MCF 10A (cell line): Measurements from ENCODE around the gene CLSTN2. TPM values are rescaled to one million over a fixed set of nuclear protein-coding genes. Genes with fewer than 3 reads are reported as not detected.

Experiments
- BruUV-seq: library from RNA; stranded (reverse); fragments of 400-500 nt; replicated peaks from 2 replicates; lab custom pipeline; 2021; lab: Mats Ljungman, UMichigan
- CTCF ChIA-PET: fragments of 300-600 bp; sonication (Branson Sonifier 250); formaldehyde crosslinking; extraction: SDS; loops from one replicate; lab custom pipeline; 2021; ENCODE audit warnings: antibody characterized with exemption, inconsistent platforms; lab: Yijun Ruan, JAX
- POLR2A ChIA-PET: fragments of 300-600, 350-650 bp; sonication (Branson Sonifier 250); formaldehyde crosslinking; extraction: SDS; loops from one replicate; lab custom pipeline; 2020; ENCODE audit warnings: antibody characterized with exemption, inconsistent platforms; lab: Yijun Ruan, JAX
- DNase-seq: peaks from one replicate; pipeline ENCODE4 v3.0.0-alpha.2; 2018; ENCODE audit not compliant: unreplicated experiment
- H3K27ac Mint-ChIP-seq: one replicate; pipeline ENCODE4 v1.8.0; 2022; ENCODE audit warnings: mild to moderate bottlenecking, low read depth, mixed read lengths; ENCODE audit not compliant: unreplicated experiment
- H3K27me3 Mint-ChIP-seq: one replicate; pipeline ENCODE4 v1.8.0; 2022; ENCODE audit warnings: mixed read lengths; ENCODE audit not compliant: insufficient read depth, unreplicated experiment
- H3K36me3 Mint-ChIP-seq: one replicate; pipeline ENCODE4 v1.8.0; 2022; ENCODE audit warnings: mild to moderate bottlenecking, moderate library complexity, mixed read lengths; ENCODE audit not compliant: insufficient read depth, unreplicated experiment
- H3K4me1 Mint-ChIP-seq: one replicate; pipeline ENCODE4 v1.8.0; 2022; ENCODE audit warnings: mixed read lengths; ENCODE audit not compliant: insufficient read depth, unreplicated experiment
- H3K4me3 Mint-ChIP-seq: one replicate; pipeline ENCODE4 v1.8.0; 2022; ENCODE audit warnings: mild to moderate bottlenecking, moderate library complexity, mixed read lengths; ENCODE audit not compliant: unreplicated experiment
- H3K9me3 Mint-ChIP-seq: one replicate; pipeline ENCODE4 v1.8.0; 2022; ENCODE audit warnings: mixed read lengths; ENCODE audit not compliant: unreplicated experiment
- intact Hi-C: fragments of 100-400 bp; cut with micrococcal nuclease; formaldehyde crosslinking; loops from 2 replicates; pipeline ENCODE4 v1.14.1; 2022
- total RNA-seq: library from RNA; stranded (reverse); gene quantifications from 2 replicates; pipeline ENCODE4 v1.2.3, GENCODE V29; 2022
- TF ChIP-seq, protein P1 (sequence below): fragments of 200-600 bp; IDR thresholded peaks from one replicate; pipeline ENCODE4 v1.8.0; 2022; ENCODE audit warnings: antibody characterized with exemption, mild to moderate bottlenecking; ENCODE audit not compliant: unreplicated experiment

Gene CLSTN2
- total RNA-seq, 1 experiment from 2014 or later, result not detected

DNA sequence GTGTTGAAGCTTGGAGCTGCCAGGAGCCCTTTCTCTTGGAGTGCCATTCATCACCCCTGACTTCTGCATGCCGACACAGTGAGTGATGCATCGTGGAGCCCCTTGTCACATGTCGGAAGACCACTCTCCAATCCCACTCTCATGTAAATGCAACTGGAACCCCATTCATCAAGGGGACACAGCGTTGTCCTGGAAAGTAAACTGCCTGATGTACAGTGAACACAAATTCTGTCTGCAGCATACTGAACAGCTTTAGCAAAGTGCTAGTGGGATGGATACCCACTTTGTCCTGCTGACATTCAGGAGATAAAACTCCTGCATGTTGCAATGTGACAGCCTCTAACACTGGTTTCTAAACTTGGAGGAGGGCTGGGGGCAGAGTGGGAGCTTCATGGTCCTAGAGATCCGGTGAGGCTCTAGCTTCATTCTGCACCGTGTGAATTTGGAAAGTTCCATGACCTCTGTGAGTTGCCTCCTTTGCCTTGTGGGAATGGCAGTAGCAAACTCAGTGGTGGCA, 194.8 kb downstream of the CLSTN2 start:
- BruUV-seq, result no TSS peak
- POLR2A ChIA-PET, result no interaction called here
- CTCF ChIA-PET, result interaction anchor here (0.6 to 2.7 kb wide), 15 partner anchors 7 to 735 kb away, joined by 3 to 14 read pairs (median 5); no protein-coding TSS in a partner anchor
- no peak for DNase-seq
- Mint-ChIP-seq H3K27me3 (no peaks in the 10 kb centered on the region), H3K4me3 (no peak overlapping the region), H3K36me3 (no peaks in the 10 kb centered on the region), H3K27ac (no peak overlapping the region), H3K4me1 (no peaks in the 10 kb centered on the region), H3K9me3 (no peaks in the 10 kb centered on the region)
- TF ChIP-seq, protein P1, sequence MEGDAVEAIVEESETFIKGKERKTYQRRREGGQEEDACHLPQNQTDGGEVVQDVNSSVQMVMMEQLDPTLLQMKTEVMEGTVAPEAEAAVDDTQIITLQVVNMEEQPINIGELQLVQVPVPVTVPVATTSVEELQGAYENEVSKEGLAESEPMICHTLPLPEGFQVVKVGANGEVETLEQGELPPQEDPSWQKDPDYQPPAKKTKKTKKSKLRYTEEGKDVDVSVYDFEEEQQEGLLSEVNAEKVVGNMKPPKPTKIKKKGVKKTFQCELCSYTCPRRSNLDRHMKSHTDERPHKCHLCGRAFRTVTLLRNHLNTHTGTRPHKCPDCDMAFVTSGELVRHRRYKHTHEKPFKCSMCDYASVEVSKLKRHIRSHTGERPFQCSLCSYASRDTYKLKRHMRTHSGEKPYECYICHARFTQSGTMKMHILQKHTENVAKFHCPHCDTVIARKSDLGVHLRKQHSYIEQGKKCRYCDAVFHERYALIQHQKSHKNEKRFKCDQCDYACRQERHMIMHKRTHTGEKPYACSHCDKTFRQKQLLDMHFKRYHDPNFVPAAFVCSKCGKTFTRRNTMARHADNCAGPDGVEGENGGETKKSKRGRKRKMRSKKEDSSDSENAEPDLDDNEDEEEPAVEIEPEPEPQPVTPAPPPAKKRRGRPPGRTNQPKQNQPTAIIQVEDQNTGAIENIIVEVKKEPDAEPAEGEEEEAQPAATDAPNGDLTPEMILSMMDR, result no peak
- intact Hi-C loops, result no loop called here

DNA sequence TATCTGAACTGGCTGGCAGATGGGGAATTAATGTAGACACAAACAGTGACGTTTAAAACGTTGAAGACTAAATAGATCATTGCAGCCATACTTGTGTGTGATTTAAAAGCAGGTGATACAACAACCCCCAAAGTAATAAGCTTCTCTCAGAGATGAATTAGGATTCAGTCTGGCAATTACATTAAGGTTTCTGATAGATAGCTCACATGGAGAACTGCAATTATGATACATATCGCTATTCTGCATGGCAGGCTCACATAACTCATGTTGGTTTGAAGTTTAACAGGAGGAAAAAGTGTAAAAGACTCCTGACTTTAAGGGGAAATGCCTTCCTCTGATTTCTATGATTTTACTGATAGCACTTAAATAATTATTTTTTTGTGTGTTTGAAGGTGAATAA, 196.9 kb downstream of the CLSTN2 start:
- POLR2A ChIA-PET, result no interaction called here
- BruUV-seq, result no TSS peak
- H3K27ac Mint-ChIP-seq, result no peak overlapping the region
- DNase-seq, result no peak
- no peaks in the 10 kb centered on the region for H3K36me3 Mint-ChIP-seq
- no peak overlapping the region for H3K4me3 Mint-ChIP-seq
- CTCF ChIA-PET, result interaction anchor here (0.6 kb wide), 1 partner anchor 75 kb away, joined by 3 read pairs; no protein-coding TSS in a partner anchor
- TF ChIP-seq, protein P1, result no peak
- H3K4me1 Mint-ChIP-seq, result no peaks in the 10 kb centered on the region
- H3K9me3 Mint-ChIP-seq, result no peaks in the 10 kb centered on the region
- intact Hi-C loops, result no loop called here
- no peaks in the 10 kb centered on the region for H3K27me3 Mint-ChIP-seq

DNA sequence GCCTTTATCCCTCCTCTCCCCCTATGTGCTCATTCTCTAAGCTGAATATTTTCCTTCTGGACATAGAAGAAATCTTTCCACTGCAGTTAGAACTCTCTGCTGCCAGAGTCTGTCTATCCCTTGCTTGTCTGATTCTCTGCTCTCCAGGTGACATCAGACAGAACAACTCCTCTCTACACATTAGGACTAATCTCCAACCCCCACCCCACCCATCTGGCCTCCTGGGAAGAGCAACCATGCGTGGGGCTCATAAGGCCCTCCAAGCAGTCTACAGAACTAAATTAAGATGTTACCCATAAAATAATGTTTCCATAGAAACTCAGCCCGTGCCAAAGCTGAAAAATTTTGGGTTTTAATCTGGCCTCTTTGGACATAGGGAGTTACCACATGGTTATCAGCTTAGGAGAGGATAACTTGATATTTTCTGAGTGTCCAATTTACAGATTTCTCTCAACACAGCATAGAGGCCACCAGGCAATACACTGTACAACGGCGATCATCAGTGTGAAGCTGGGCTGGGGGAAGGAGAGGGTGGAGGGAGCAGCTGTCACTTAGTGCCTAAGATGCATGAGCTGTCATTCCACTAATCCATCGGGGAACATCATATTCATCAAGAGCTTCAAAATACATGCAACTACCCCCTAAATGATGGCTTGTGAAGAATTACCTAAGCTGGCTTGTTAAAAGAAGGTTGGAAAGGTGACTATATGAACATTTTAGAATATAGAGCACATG, 199.4 kb downstream of the CLSTN2 start:
- DNase-seq, result no peak
- intact Hi-C loops, result no loop called here
- TF ChIP-seq, protein P1, result no peak
- Mint-ChIP-seq H3K4me1 (no peaks in the 10 kb centered on the region), H3K4me3 (no peak overlapping the region), H3K36me3 (no peaks in the 10 kb centered on the region), H3K9me3 (no peaks in the 10 kb centered on the region), H3K27ac (no peak overlapping the region), H3K27me3 (no peaks in the 10 kb centered on the region)
- CTCF ChIA-PET, result interaction anchor here (0.7 to 1.2 kb wide), 3 partner anchors 12 to 40 kb away, joined by 3 read pairs; no protein-coding TSS in a partner anchor
- POLR2A ChIA-PET, result interaction anchor here (0.6 kb wide), 1 partner anchor 398 kb away, joined by 3 read pairs; no protein-coding TSS in a partner anchor
- BruUV-seq, result no TSS peak

DNA sequence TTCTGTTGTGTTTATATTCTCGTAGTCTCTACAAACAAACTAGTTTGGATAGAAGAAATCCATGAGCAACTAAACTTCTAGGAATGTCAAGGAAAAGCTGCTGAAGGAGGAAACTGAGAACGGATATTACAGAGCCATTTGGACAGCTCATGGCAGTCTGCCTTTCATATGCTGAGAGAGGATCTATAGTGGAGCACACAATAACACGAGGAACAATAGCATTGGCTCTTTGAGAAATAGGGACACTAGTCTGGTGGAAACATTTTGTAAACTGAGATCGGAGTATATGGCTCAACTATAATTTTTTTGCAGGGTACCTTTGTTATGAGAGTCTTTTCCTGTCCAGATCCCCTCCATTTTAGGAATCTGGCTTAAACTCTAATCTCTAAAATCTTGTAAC, 200.5 kb downstream of the CLSTN2 start:
- no peaks in the 10 kb centered on the region for H3K27me3 Mint-ChIP-seq
- TF ChIP-seq, protein P1, result no peak
- intact Hi-C loops, result no loop called here
- no peaks in the 10 kb centered on the region for H3K36me3 Mint-ChIP-seq
- H3K9me3 Mint-ChIP-seq, result no peaks in the 10 kb centered on the region
- no peak for DNase-seq
- no peak overlapping the region for H3K27ac Mint-ChIP-seq
- no peaks in the 10 kb centered on the region for H3K4me1 Mint-ChIP-seq
- CTCF ChIA-PET, result interaction anchor here (0.7 kb wide), 1 partner anchor 560 kb away, joined by 3 read pairs; no protein-coding TSS in a partner anchor
- POLR2A ChIA-PET, result no interaction called here
- no peak overlapping the region for H3K4me3 Mint-ChIP-seq
- BruUV-seq, result no TSS peak
